HTR-8/SVneo (cell line): Measurements from ENCODE around the gene SIGMAR1.

ENCODE experiments used
- DNase-seq: peaks from one replicate; pipeline ENCODE4 v3.0.0; 2011; ENCODE audit warnings: low spot score, mixed read lengths; ENCODE audit not compliant: insufficient read length
- FAIRE-seq: peaks from 2 replicates; lab custom pipeline; 2011; peaks lifted over from hg19 to GRCh38; lab: Jason Lieb, UNC

SIGMAR1 gene

GRCh38 chr9:34637356-34638137 is at the start of gene SIGMAR1:
Gene SIGMAR1, minus strand, starts transcription at chr9:34637787. Its CDS starts 90 bp downstream, at chr9:34637697.
- DNase-seq, result peak; percentile 74
- no peak for FAIRE-seq

GRCh38 chr9:34686732-34687131 is 49.1 kb upstream of the SIGMAR1 start:
- FAIRE-seq (no peak), DNase-seq (no peak)

DNA sequence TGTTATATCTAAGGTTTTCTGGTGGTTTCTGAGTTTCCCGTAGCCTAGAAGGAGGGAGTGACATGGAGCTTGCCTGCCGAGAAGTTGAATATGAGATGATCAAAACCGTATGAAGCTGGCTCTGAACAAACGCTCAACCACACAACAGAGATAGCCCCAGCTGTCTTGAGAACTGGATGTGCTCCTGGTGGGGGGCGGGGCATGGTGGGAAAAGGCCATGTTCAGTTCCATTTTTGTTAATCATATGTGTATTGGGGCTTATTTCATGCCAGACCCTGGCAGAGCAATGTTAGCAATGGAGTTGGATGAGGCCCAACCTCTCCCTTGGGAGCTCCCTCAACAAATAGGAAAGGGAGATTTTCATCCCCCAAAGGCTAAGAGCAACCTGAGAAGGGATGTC is 48.6 kb upstream of the SIGMAR1 start:
- no peak for DNase-seq
- no peak for FAIRE-seq

- no peak for FAIRE-seq
- no peak for DNase-seq
Observed at GRCh38 chr9:34685591-34685990, 48.0 kb upstream of the SIGMAR1 start.

DNA sequence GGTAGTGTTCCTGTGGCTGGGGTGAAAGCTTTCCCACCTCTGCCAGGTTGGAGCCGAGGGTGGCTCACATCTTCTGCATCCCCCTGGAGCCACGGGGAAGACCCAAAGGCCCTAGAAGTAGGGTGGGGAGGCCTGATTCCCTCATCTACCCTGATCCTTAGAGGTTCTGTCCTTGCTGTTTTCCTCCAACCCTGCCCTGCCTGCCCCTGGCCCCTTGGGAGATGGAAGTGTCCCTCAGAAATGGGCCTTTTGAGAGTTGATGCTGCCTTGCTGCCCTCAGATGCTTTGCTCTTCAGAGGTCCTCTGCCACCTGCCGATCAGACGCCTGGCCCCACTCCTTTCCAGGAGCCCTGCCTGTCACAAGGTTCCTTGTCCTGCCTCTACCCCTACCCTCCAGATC is 47.2 kb upstream of the SIGMAR1 start:
- no peak for FAIRE-seq
- no peak for DNase-seq

GRCh38 chr9:34684145-34684544 is 46.6 kb upstream of the SIGMAR1 start:
- no peak for FAIRE-seq

GRCh38 chr9:34675869-34676268 is 38.3 kb upstream of the SIGMAR1 start:
- DNase-seq, result no peak
- FAIRE-seq, result no peak

More at GRCh38 chr9:34684145-34684544, 46.6 kb upstream of the SIGMAR1 start:
- no peak for DNase-seq

DNA sequence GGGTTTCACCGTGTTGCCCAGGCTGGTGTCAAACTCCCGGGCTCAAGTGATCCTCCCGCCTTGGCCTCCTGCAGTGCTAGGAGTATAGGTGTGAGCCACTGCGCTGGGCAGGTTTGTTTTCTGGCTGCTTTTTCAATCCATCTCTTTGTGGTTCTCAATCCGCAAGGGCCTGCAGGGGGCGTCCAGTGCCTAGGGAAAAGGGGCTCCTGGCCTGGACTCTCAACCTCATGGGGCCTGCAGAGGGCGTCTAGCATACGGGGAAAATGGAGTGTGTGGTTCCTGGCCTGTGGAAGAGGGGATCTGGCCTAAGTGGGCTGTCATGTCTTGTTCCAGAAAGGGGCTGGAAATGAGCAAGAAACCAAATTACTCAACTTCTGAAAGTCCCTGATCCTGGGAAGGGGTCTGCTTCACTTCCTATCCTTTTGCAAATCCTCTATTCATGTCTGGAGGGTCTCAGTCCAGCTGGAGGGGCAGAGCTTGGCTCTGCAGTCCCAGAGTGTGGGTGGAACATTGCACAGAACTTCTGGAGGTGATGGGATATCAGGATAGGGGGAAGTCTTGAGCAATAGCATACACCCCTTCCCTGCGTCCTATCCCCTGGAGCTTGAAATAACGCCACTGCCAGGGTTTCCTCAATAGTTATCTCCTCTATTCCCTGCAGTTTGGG is 37.6 kb upstream of the SIGMAR1 start:
- no peak for FAIRE-seq
- DNase-seq, result peak; percentile 28

GRCh38 chr9:34674440-34674839 is 36.9 kb upstream of the SIGMAR1 start:
- DNase-seq (no peak), FAIRE-seq (no peak)

DNA sequence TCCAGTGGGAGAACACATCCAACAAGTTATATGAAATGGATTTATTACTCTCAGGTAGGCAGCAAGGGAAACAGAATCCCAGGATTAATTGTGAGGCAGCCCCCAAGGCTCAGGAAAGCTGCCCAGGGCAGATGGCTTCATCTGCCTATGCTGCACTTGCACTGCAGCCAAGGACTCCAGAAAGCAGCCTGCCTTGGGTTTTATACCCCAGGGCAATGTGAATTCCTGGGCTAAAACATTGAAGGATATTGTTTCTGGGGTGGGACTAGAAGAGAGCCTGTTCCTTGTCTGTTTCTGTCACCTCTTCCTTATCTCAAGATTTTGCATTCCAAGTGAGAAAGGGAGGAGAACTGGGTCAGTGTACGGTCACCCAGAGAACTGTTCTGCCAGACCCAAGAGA is 33.7 kb upstream of the SIGMAR1 start:
- FAIRE-seq (no peak), DNase-seq (no peak)

GRCh38 chr9:34669809-34670562 is 32.4 kb upstream of the SIGMAR1 start:
- FAIRE-seq (no peak), DNase-seq (no peak)

- FAIRE-seq (peak; percentile 76), DNase-seq (peak; percentile 86)
Observed at GRCh38 chr9:34665381-34666250, 28.0 kb upstream of the SIGMAR1 start.

DNA sequence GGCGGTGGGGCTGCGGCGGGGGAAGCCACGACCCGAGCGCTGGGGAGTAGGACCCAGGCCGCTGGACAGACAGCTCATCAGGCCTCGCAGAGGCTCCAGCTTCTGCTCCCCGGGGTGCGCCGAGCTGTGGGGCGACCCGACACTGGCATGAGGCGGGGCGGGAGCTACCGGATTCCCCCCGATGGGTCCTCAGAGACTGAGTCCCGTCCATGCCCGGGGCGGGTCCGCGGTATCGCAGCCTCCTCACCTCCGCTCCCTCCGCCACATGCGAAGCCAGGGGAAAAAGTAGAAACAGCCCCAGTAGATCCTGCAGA is 27.4 kb upstream of the SIGMAR1 start:
- FAIRE-seq, result no peak

DNA sequence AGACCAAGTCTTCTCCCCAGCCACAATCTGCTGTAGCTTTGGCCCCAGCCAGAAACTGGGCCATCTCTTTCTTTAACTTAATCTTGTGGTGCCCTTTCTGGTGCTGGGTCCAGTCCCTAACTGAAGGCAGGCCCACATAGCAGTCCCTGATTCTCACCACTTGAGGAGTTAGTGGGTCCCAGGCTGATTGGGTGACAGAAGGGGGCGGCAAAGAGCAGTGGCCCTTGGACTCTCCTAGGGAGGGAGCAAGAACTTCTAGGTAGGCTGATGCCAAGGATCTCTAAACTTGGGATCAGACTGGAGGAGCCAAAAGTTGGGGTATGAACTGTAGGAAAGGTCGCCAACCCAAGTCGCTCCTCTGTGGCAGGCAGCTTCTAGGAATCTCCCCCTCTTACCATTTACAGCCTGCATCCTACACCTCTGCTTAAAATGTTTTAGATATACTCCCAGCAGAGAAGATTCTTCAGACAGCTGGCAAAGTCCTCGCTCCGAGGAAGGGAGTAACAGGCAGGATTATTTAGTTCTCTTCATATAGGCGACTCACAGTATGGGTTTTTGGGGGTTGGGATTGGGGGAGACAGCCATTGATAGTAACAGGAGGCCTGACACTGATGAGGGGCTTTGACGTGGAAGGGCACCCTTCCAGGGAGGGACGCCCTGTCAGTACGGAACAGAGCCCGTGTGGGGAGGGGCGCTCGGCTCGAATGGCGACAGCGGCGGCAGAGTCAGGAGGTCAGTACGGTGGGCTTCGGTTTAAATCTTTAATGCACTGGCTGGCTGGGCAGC is 26.9 kb upstream of the SIGMAR1 start:
- FAIRE-seq (no peak), DNase-seq (peak; percentile 33)

More for the DNA sequence above, 27.4 kb upstream of the SIGMAR1 start:
- DNase-seq, result no peak

- FAIRE-seq (no peak), DNase-seq (no peak)
Observed at GRCh38 chr9:34663303-34663605, 25.7 kb upstream of the SIGMAR1 start.

GRCh38 chr9:34662526-34663302 is 25.1 kb upstream of the SIGMAR1 start, which contains the start of gene CCL27:
Gene CCL27, minus strand, starts transcription at chr9:34662657. Its CDS starts 24 bp downstream, at chr9:34662633.
- no peak for FAIRE-seq
- no peak for DNase-seq

DNA sequence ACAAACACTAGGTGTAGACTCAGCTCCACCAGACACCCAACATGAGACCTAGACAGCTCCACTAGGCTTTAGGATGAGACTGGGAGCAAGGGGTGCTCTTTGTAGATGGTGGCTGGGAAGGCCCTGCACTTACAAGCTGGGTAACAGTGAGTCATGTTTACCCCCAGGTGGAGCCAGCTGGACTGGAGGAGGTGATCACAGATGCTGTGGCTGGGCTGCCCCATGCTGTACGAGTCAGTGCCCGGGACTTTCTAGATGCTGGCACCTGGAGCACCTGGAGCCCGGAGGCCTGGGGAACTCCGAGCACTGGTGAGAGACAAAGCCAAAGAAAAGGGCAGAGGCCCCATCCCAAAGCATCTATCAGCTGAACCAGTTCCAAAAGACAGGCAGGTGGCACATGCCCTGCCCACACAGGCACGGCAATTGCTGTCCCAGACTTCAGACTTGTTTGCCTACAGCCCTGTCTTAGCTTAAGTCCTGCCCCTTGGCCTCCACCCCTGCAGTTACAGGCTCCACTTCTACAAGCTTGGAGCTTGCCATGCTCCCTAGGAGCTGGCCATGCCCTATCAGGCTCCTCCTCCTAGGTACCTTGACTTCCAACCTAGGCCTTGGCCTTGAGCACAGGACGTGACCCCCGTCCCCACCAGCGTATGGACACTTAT is 22.1 kb upstream of the SIGMAR1 start:
- DNase-seq (no peak), FAIRE-seq (no peak)

- DNase-seq, result no peak
- no peak for FAIRE-seq
Observed at GRCh38 chr9:34658461-34658860, 20.9 kb upstream of the SIGMAR1 start.
